Activated CD4-positive, alpha-beta T cell treated with anti-CD3 and anti-CD28 coated beads for 1 hour (primary cell): ENCODE data around the gene KREMEN2.

ENCODE experiments used
- DNase-seq: peaks from one replicate; pipeline ENCODE4 v3.0.0-alpha.2; 2020

KREMEN2 gene

GRCh38 chr16:3007059-3007956 is 43.2 kb downstream of the KREMEN2 start:
- DNase-seq: no peak

- no peak for DNase-seq
Measured at GRCh38 chr16:3007957-3008689, 44.0 kb downstream of the KREMEN2 start.

- DNase-seq: no peak
Measured at GRCh38 chr16:3008690-3009037, 44.6 kb downstream of the KREMEN2 start.

- DNase-seq: no peak
Measured at GRCh38 chr16:3009568-3010390, 45.7 kb downstream of the KREMEN2 start.

- no peak for DNase-seq
Measured at GRCh38 chr16:3010510-3010909, 46.4 kb downstream of the KREMEN2 start.

- DNase-seq: no peak
Measured at GRCh38 chr16:3012246-3012645, 48.2 kb downstream of the KREMEN2 start.

GRCh38 chr16:3012828-3013420 is 48.8 kb downstream of the KREMEN2 start, which contains the start of gene CLDN9:
CLDN9 (plus strand) TSS chr16:3012923; CDS start chr16:3013363, 440 bp downstream.
- no peak for DNase-seq

- DNase-seq: no peak
Measured at GRCh38 chr16:3013491-3013951, 49.4 kb downstream of the KREMEN2 start.

- DNase-seq: no peak
Measured at GRCh38 chr16:3013998-3014690, 50.1 kb downstream of the KREMEN2 start.

GRCh38 chr16:3014971-3015370 is 50.9 kb downstream of the KREMEN2 start:
- no peak for DNase-seq

- no peak for DNase-seq
Measured at GRCh38 chr16:3015865-3016521, 51.9 kb downstream of the KREMEN2 start.

GRCh38 chr16:3017344-3017743 is 53.3 kb downstream of the KREMEN2 start:
- no peak for DNase-seq
